Adrenal gland (tissue), 12 donors: ENCODE results near the gene MAPK10. TPM values are rescaled to one million over a fixed set of nuclear protein-coding genes. Genes with fewer than 3 reads are reported as not detected.

Source experiments
- DNase-seq, 7 donors: peaks; one replicate each; pipeline ENCODE4 v3.0.0-alpha.2; 2019 to 2020
- H3K27ac ChIP-seq, 5 donors: fragments of 200-600 bp; sonication (generic) in 4 of 5; 1 replicate in 3 of 5; 2 replicates in 2 of 5; pipeline versions ENCODE4 v1.5.1 to v1.8.0; 2016 to 2020; ENCODE audit warnings: mild to moderate bottlenecking in 1 of 5
- H3K27me3 ChIP-seq: fragments of 200-600 bp; 2 replicates; pipeline ENCODE4 v1.8.0; 2021
- H3K36me3 ChIP-seq, 2 donors: fragments of 200-600 bp; replicated peaks in 1 of 2; 1 replicate in 1 of 2; 2 replicates in 1 of 2; pipeline versions ENCODE4 v1.5.1 to v1.8.0; 2018 to 2022
- H3K4me1 ChIP-seq, 2 donors: fragments of 200-600 bp; replicated peaks in 1 of 2; 1 replicate in 1 of 2; 2 replicates in 1 of 2; pipeline versions ENCODE4 v1.5.1 to v1.8.0; 2018 to 2021
- H3K4me3 ChIP-seq, 4 donors: fragments of 200-600 bp; sonication (generic) in 3 of 4; one replicate each; pipeline ENCODE4 v1.5.1; 2016 to 2018
- H3K9me3 ChIP-seq, 3 donors: fragments of 200-600 bp; sonication (generic) in 1 of 3; replicated peaks in 1 of 3; 1 replicate in 2 of 3; 2 replicates in 1 of 3; pipeline versions ENCODE4 v1.5.1 to v1.8.0; 2016 to 2021
- POLR2A ChIP-seq, 2 donors: fragments of 450-650 bp; IDR thresholded peaks; one replicate each; pipeline ENCODE4 v1.6.1; 2017; ENCODE audit warnings: antibody characterized with exemption in 2 of 2, mild to moderate bottlenecking in 2 of 2, moderate library complexity in 1 of 2
- WGBS, 4 donors: extraction: QIAGEN DNeasy Blood & Tissue Kit in 2 of 4; methylation state at CpG; one replicate each; pipeline versions ENCODE4 v1.1.5 to v1.1.7; 2013 to 2017; 5-methylcytosine and 5-hydroxymethylcytosine counted together
- intact Hi-C, 2 donors: fragments of 100-400 bp; cut with DNase I; formaldehyde crosslinking; loops; one replicate each; pipeline versions ENCODE4 v1.14.1 to v1.15.0; 2022 to 2023
- polyA plus RNA-seq, 3 donors: library from polyadenylated mRNA; stranded (reverse); fragments of 200-250 nt in 2 of 3; fragments of 350-450 nt in 1 of 3; fragmentation: Illumina TruSeq in 1 of 3; extraction: RNeasy Lipid Tissue Mini Kit (QIAGEN cat#74804) in 1 of 3; gene quantifications; one replicate each; pipeline ENCODE4 v1.2.3, GENCODE V29; 2013 to 2014
- total RNA-seq, 9 donors: library from RNA; depleted of rRNA in 4 of 9; stranded (reverse); fragments of >200 nt in 4 of 9; fragments of 120-200 nt in 1 of 9; fragmentation: NEBNext Ultra II Directional in 1 of 9; extraction: Animal tissue kit (Norgen Biotek cat#: 25700) in 1 of 9; gene quantifications; one replicate each; pipeline versions ENCODE4 v1.1.0 to v1.2.4, GENCODE V29; 2013 to 2023
- TF ChIP-seq, protein P1 (sequence below), 6 experiments: fragments of 450-650 bp in 4 of 6; fragments of 200-600 bp in 2 of 6; sonication (generic) in 1 of 6; IDR thresholded peaks; 1 replicate in 5 of 6; 2 replicates in 1 of 6; pipeline versions ENCODE4 v1.5.1 to v1.8.0; 2016 to 2021; ENCODE audit warnings: antibody characterized with exemption in 6 of 6, mild to moderate bottlenecking in 2 of 6, moderate library complexity in 1 of 6
- donor health status: healthy with polysubstance abuse.
- donor health status: Bipolar disorder and iron deficiency.
- donor health status: DM: yes; HTN: yes; CAD: no.
- donor health status: DM: no; HTN: no; CAD: no.
- donor health status: DM: no; HTN: no; CAD: no.
- donor health status: DM: yes; HTN: yes; CAD: no.

The MAPK10 gene
- total and polyA plus RNA-seq, 12 donors: 11.6 to 160 (median 42.1) TPM

DNA sequence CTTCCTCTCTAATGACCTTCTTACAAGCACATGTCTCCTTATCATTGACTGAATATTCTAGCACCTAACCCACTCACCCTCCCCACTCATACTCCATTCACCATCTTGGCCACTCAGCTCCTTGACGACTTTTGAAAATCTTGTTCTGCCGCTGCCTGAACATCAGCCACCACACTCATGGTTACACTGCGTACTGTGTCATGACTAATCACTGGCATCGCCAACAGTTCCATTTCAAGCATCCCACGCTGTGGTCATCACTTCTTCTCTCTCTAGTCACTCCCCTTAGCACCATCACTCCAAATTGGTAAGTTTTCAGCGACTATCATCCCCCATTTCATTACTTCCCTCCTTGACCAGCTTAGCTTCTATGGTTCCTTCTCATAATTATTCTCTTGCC is 352.8 kb downstream of the MAPK10 start:
- Histone ChIP-seq H3K4me1 (peaks cover 0 to 5% of the 10 kb centered on the region in 2 donors), H3K27ac (no peak overlapping the region), H3K36me3 (no peaks in the 10 kb centered on the region), H3K27me3 (no peaks in the 10 kb centered on the region), H3K9me3 (no peaks in the 10 kb centered on the region), H3K4me3 (no peak overlapping the region)
- DNase-seq: no peak
- intact Hi-C loops: no loop called here
- TF ChIP-seq POLR2A (IDR thresholded peaks at IDR 0.05): no peak
- TF ChIP-seq, protein P1, sequence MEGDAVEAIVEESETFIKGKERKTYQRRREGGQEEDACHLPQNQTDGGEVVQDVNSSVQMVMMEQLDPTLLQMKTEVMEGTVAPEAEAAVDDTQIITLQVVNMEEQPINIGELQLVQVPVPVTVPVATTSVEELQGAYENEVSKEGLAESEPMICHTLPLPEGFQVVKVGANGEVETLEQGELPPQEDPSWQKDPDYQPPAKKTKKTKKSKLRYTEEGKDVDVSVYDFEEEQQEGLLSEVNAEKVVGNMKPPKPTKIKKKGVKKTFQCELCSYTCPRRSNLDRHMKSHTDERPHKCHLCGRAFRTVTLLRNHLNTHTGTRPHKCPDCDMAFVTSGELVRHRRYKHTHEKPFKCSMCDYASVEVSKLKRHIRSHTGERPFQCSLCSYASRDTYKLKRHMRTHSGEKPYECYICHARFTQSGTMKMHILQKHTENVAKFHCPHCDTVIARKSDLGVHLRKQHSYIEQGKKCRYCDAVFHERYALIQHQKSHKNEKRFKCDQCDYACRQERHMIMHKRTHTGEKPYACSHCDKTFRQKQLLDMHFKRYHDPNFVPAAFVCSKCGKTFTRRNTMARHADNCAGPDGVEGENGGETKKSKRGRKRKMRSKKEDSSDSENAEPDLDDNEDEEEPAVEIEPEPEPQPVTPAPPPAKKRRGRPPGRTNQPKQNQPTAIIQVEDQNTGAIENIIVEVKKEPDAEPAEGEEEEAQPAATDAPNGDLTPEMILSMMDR (IDR thresholded peaks at IDR 0.05): no peak
- WGBS, 4 donors: 91 to 98% (median 94%) methylated on average over 6 of the region's 6 CpGs

DNA sequence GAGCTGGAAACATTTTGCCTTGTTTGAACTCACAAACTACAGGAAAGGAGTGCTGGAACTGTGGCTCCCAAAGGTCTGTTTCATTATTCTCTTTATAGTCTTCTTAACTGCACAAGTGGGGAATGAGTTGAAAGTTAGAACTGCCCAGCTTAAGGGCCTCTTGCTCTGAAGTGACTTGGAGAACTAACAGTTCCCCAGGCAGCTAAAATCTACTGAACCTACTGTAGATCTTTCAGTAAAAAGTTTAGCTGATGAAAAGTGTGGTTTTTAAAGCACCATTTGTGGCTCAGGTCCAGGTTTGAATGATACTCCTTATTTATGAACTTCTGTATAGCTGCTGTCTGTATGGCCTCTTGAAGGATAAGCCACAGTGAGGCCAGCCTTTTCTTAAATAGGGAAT is 353.8 kb downstream of the MAPK10 start:
- no peak for TF ChIP-seq POLR2A (IDR thresholded peaks at IDR 0.05)
- TF ChIP-seq, protein P1 (IDR thresholded peaks at IDR 0.05): no peak

DNA sequence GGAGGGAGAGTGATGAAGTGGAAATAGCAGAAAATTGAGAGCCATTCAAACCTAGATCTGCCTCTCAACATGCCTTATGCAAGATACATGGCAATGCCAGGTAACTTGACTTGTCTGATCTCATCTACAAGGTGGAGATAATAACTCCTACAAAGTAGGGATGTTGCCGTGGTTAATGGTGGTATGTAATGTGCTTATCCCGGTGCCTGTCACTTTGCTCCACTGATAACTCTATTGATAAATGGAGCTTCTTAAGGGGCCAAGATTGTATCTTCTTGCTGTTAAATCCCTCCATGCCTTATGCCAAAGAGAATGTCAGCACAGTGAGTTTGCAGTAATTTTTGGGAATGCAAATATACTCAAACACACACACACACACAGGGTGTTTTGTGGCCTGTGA is 355.8 kb downstream of the MAPK10 start:
- intact Hi-C loops: no loop called here
- no peaks in the 10 kb centered on the region for H3K9me3 ChIP-seq
- H3K36me3 ChIP-seq: no peaks in the 10 kb centered on the region
- no peak overlapping the region for H3K4me3 ChIP-seq
- 75 to 84% (median 80%) methylated on average over 2 of the region's 2 CpGs for WGBS, 4 donors
- no peak for TF ChIP-seq POLR2A (IDR thresholded peaks at IDR 0.05)
- TF ChIP-seq, protein P1 (IDR thresholded peaks at IDR 0.05): no peak
- no peaks in the 10 kb centered on the region for H3K27me3 ChIP-seq
- H3K27ac ChIP-seq: no peak overlapping the region
- no peaks in the 10 kb centered on the region for H3K4me1 ChIP-seq
- DNase-seq: no peak

More for the DNA sequence above, 353.8 kb downstream of the MAPK10 start:
- H3K4me3 ChIP-seq: no peak overlapping the region
- H3K27ac ChIP-seq: no peak overlapping the region
- H3K9me3 ChIP-seq: no peaks in the 10 kb centered on the region
- intact Hi-C loops: no loop called here
- no peaks in the 10 kb centered on the region for H3K36me3 ChIP-seq
- H3K4me1 ChIP-seq: peaks cover 0 to 1% of the 10 kb centered on the region in 2 donors
- no peaks in the 10 kb centered on the region for H3K27me3 ChIP-seq
- no peak for DNase-seq

DNA sequence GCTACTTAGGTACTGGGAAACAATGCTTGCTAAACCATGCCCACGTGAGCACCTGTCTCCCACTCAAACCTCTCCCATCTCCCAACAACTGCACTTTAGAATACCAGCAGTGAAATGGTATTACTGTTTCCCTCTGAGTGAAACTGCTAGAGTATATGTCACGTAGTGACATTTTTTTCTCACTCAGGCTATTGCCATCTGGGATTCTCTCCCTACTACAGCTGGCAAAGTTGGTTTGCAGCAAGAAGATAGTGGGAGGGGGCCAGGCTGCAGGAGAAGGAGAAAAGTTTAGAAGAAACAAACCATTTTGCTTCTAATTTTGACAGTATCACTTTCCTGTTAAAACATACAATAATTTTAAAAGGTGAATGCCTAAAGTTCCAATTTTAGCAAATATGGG is 358.3 kb downstream of the MAPK10 start:
- WGBS, 4 donors: 68 to 87% (median 83%) methylated on average over 2 of the region's 2 CpGs
- no peak overlapping the region for H3K4me3 ChIP-seq
- TF ChIP-seq POLR2A (IDR thresholded peaks at IDR 0.05): no peak
- TF ChIP-seq, protein P1 (IDR thresholded peaks at IDR 0.05): no peak
- no peaks in the 10 kb centered on the region for H3K9me3 ChIP-seq
- intact Hi-C loops: no loop called here
- DNase-seq: no peak
- H3K27ac ChIP-seq: no peak overlapping the region
- no peaks in the 10 kb centered on the region for H3K4me1 ChIP-seq
- no peaks in the 10 kb centered on the region for H3K36me3 ChIP-seq
- no peaks in the 10 kb centered on the region for H3K27me3 ChIP-seq
